HCT116 (cell line): ENCODE data around the gene LIPI. TPM values are rescaled to one million over a fixed set of nuclear protein-coding genes. Genes with fewer than 3 reads are reported as not detected.

Source experiments
- ATAC-seq: fragments of 200-7000 bp; cut with Tn5 transposase; 2 replicates; pipeline ENCODE4 v1.9.1; 2020; ENCODE audit warnings: mild to moderate bottlenecking, moderate library complexity
- BruUV-seq: library from RNA; stranded (reverse); fragments of 400-500 nt; replicated peaks from 2 replicates; lab custom pipeline; 2021; lab: Mats Ljungman, UMichigan
- CTCF ChIA-PET: fragments of 300-600 bp; sonication (Branson Sonifier 250); formaldehyde crosslinking; loops from one replicate; lab custom pipeline; 2021; ENCODE audit warnings: antibody characterized with exemption; lab: Charles Lee
- POLR2A ChIA-PET: fragments of 300-600, 350-600 bp; sonication (Branson Sonifier 250); formaldehyde crosslinking; loops from one replicate; lab custom pipeline; 2021; ENCODE audit warnings: antibody characterized with exemption; lab: Charles Lee
- RAD21 ChIA-PET, 2 experiments: fragments of 300-600 bp; sonication (Branson Sonifier 250); formaldehyde crosslinking; loops; one replicate each; lab custom pipeline; 2023; ENCODE audit warnings: low total read pairs in 2 of 2; ENCODE audit not compliant: uncharacterized antibody in 2 of 2, unreplicated experiment in 2 of 2, low non-redundant PET in 1 of 2; lab: Charles Lee
- DNase-seq: peaks from one replicate; pipeline ENCODE4 v3.0.0-alpha.2; 2010; ENCODE audit warnings: low read depth, low spot score
- H2AFZ ChIP-seq: fragments of 200-600 bp; shearing (Covaris generic), sonication (generic); 2 replicates; pipeline ENCODE4 v1.6.1; 2017; ENCODE audit warnings: low read depth, mixed run types, mixed read lengths, antibody characterized with exemption, low read length; ENCODE audit not compliant: poor library complexity, severe bottlenecking
- H3K27ac ChIP-seq: 2 replicates; pipeline ENCODE4 v1.5.1; 2012; ENCODE audit warnings: low read depth, low read length
- H3K27me3 ChIP-seq: fragments of 200-600 bp; sonication (generic); 2 replicates; pipeline ENCODE4 v1.6.1; 2016; ENCODE audit warnings: mixed run types, low read length, mixed read lengths; ENCODE audit not compliant: insufficient read depth
- H3K36me3 ChIP-seq, 2 experiments: fragments of 200-500 bp in 1 of 2; fragments of 200-600 bp in 1 of 2; sonication (Bioruptor generic) in 1 of 2; sonication (generic) in 1 of 2; 2 replicates each; pipeline versions ENCODE4 v1.5.1 to v1.6.1; 2014 to 2016; ENCODE audit warnings: low read length in 2 of 2, inconsistent platforms in 1 of 2, mixed read lengths in 1 of 2, mixed run types in 1 of 2; ENCODE audit not compliant: insufficient read depth in 2 of 2, control insufficient read depth in 1 of 2
- H3K4me1 ChIP-seq, 2 experiments: fragments of 200-600 bp in 1 of 2; sonication (generic) in 1 of 2; 2 replicates each; pipeline versions ENCODE4 v1.5.1 to v1.6.1; 2012 to 2017; ENCODE audit warnings: low read length in 2 of 2, inconsistent platforms in 1 of 2, mild to moderate bottlenecking in 1 of 2, mixed read lengths in 1 of 2, mixed run types in 1 of 2, moderate library complexity in 1 of 2; ENCODE audit not compliant: insufficient read depth in 2 of 2, control insufficient read depth in 1 of 2
- H3K4me2 ChIP-seq: fragments of 200-600 bp; sonication (generic); 2 replicates; pipeline ENCODE4 v1.6.1; 2017; ENCODE audit warnings: mixed run types, low read length, mixed read lengths
- H3K4me3 ChIP-seq, 2 experiments: fragments of 200-600 bp in 1 of 2; sonication (generic) in 1 of 2; replicated peaks in 1 of 2; 2 replicates each; pipeline ENCODE4 v1.5.1; 2011 to 2016; ENCODE audit warnings: low read length in 2 of 2, control low read depth in 1 of 2, low read depth in 1 of 2, mild to moderate bottlenecking in 1 of 2, mixed read lengths in 1 of 2, mixed run types in 1 of 2
- H3K79me2 ChIP-seq: fragments of 200-600 bp; sonication (generic); 2 replicates; pipeline ENCODE4 v1.6.1; 2017; ENCODE audit warnings: mild to moderate bottlenecking, mixed run types, low read length, moderate library complexity, mixed read lengths; ENCODE audit not compliant: insufficient read depth
- H3K9ac ChIP-seq: fragments of 200-600 bp; sonication (generic); 2 replicates; pipeline ENCODE4 v1.6.1; 2016; ENCODE audit warnings: low read length, mixed read lengths
- H3K9me2 ChIP-seq: fragments of 200-600 bp; sonication (generic), shearing (Covaris generic); 2 replicates; pipeline ENCODE4 v1.6.1; 2017; ENCODE audit warnings: mixed run types, mild to moderate bottlenecking, moderate library complexity; ENCODE audit not compliant: insufficient read depth
- H3K9me3 ChIP-seq, 2 experiments: fragments of 200-500 bp in 1 of 2; fragments of 200-600 bp in 1 of 2; sonication (Bioruptor generic) in 1 of 2; sonication (generic) in 1 of 2; 2 replicates each; pipeline ENCODE4 v1.6.1; 2014 to 2017; ENCODE audit warnings: low read length in 2 of 2, mixed read lengths in 2 of 2, inconsistent platforms in 1 of 2, low read depth in 1 of 2, mild to moderate bottlenecking in 1 of 2, mixed run types in 1 of 2, moderate library complexity in 1 of 2; ENCODE audit not compliant: control insufficient read depth in 1 of 2, insufficient read depth in 1 of 2
- H4K20me1 ChIP-seq: fragments of 200-600 bp; sonication (generic), shearing (Covaris generic); 2 replicates; pipeline ENCODE4 v1.6.1; 2017; ENCODE audit warnings: mixed run types, mild to moderate bottlenecking, moderate library complexity; ENCODE audit not compliant: insufficient read depth
- ELF1 ChIP-seq: IDR thresholded peaks from 2 replicates; pipeline ENCODE4 v1.6.1; 2012; ENCODE audit warnings: low read depth, borderline replicate concordance
- FOSL1 ChIP-seq: IDR thresholded peaks from 2 replicates; pipeline ENCODE4 v1.6.1; 2012; ENCODE audit warnings: low read depth
- POLR2A ChIP-seq: IDR thresholded peaks from 2 replicates; pipeline ENCODE4 v1.7.0; 2011; ENCODE audit warnings: borderline replicate concordance; ENCODE audit not compliant: insufficient read depth, insufficient read length; ENCODE audit errors: extremely low read depth
- REST ChIP-seq: IDR thresholded peaks from 2 replicates; pipeline ENCODE4 v1.6.1; 2012; ENCODE audit warnings: low read depth
- ZNF274 ChIP-seq: fragments of 200-500 bp; sonication (Bioruptor generic); IDR thresholded peaks from 2 replicates; pipeline ENCODE4 v1.6.1; 2014; ENCODE audit warnings: mild to moderate bottlenecking, low read depth, low read length, inconsistent platforms
- intact Hi-C: fragments of 100-400 bp; cut with micrococcal nuclease; formaldehyde crosslinking; loops from 2 replicates; pipeline ENCODE4 v1.10.0; 2022
- total RNA-seq: library from RNA; stranded (reverse); gene quantifications from one replicate; pipeline ENCODE4 v1.2.1, GENCODE V29; 2021; ENCODE audit not compliant: unreplicated experiment

Gene LIPI
- total RNA-seq, 1 experiment from 2014 or later: not detected

- TF ChIP-seq ZNF274: no peak
- no peak for TF ChIP-seq POLR2A
Measured at GRCh38 chr21:14072761-14073535, 137.8 kb downstream of the LIPI start (continued).

- no peaks in the 10 kb centered on the region for H3K4me1 ChIP-seq
- TF ChIP-seq ELF1 (no peak), FOSL1 (no peak), REST (no peak), ZNF274 (no peak)
- TF ChIP-seq, all 23 proteins: peak for 0
- H3K9ac ChIP-seq: no peak overlapping the region
- intact Hi-C loops: no loop called here
- H3K79me2 ChIP-seq: no peaks in the 10 kb centered on the region
- CTCF ChIA-PET: no interaction called here
- H3K9me3 ChIP-seq: no peaks in the 10 kb centered on the region; a peak in 2 of 4 replicates
- POLR2A ChIA-PET: no interaction called here
- no peak for DNase-seq
- no peaks in the 10 kb centered on the region for H4K20me1 ChIP-seq
- H3K4me3 ChIP-seq: no peak overlapping the region
- RAD21 ChIA-PET: no interaction called here
- no TSS peak for BruUV-seq
- H3K36me3 ChIP-seq: no peaks in the 10 kb centered on the region
- H3K4me2 ChIP-seq: no peak overlapping the region
- H2AFZ ChIP-seq: no peak overlapping the region
- H3K9me2 ChIP-seq: no peaks in the 10 kb centered on the region
- H3K27ac ChIP-seq: no peak overlapping the region
- H3K27me3 ChIP-seq: no peaks in the 10 kb centered on the region
- ATAC-seq: no peak
Measured at GRCh38 chr21:14071902-14072734, 138.6 kb downstream of the LIPI start.
